Ectodermal cell (in vitro differentiated cells): ENCODE measurements around the gene LRRC14B. TPM values are rescaled to one million over a fixed set of nuclear protein-coding genes. Genes with fewer than 3 reads are reported as not detected.

Experiments used
- H3K27ac ChIP-seq: 2 replicates; pipeline ENCODE4 v1.7.0; 2013; ENCODE audit warnings: mild to moderate bottlenecking, low read depth, low read length; ENCODE audit not compliant: insufficient read depth, poor library complexity, severe bottlenecking
- H3K27me3 ChIP-seq: 2 replicates; pipeline ENCODE4 v1.7.0; 2013; ENCODE audit warnings: mild to moderate bottlenecking, low read length; ENCODE audit not compliant: insufficient read depth, control insufficient read depth, poor library complexity, severe bottlenecking
- H3K36me3 ChIP-seq: one replicate; pipeline ENCODE4 v1.7.0; 2013; ENCODE audit warnings: low read length; ENCODE audit not compliant: control insufficient read depth, insufficient read depth
- H3K4me1 ChIP-seq: one replicate; pipeline ENCODE4 v1.7.0; 2013; ENCODE audit warnings: low read length; ENCODE audit not compliant: control insufficient read depth, insufficient read depth
- H3K4me3 ChIP-seq: 2 replicates; pipeline ENCODE4 v1.7.0; 2013; ENCODE audit warnings: low read depth, low read length, control low read depth; ENCODE audit not compliant: insufficient read depth
- H3K9me3 ChIP-seq: 2 replicates; pipeline ENCODE4 v1.7.0; 2013; ENCODE audit warnings: mild to moderate bottlenecking, low read length, moderate library complexity; ENCODE audit not compliant: control insufficient read depth
- WGBS, 2 experiments: methylation state at CpG; one replicate each; pipeline ENCODE4 v1.1.7; 2013; ENCODE audit warnings: missing lambda C conversion rate in 2 of 2; 5-methylcytosine and 5-hydroxymethylcytosine counted together
- polyA plus RNA-seq, 4 experiments: library from polyadenylated mRNA; stranded (reverse); fragments of 50-300 nt; gene quantifications; one replicate each; pipeline ENCODE4 v1.2.3, GENCODE V29; 2013

LRRC14B gene
- polyA plus RNA-seq (2013, experiment 1 of 4): not detected
- polyA plus RNA-seq (2013, experiment 2 of 4): not detected
- polyA plus RNA-seq (2013, experiment 3 of 4): not detected
- polyA plus RNA-seq (2013, experiment 4 of 4): not detected

DNA sequence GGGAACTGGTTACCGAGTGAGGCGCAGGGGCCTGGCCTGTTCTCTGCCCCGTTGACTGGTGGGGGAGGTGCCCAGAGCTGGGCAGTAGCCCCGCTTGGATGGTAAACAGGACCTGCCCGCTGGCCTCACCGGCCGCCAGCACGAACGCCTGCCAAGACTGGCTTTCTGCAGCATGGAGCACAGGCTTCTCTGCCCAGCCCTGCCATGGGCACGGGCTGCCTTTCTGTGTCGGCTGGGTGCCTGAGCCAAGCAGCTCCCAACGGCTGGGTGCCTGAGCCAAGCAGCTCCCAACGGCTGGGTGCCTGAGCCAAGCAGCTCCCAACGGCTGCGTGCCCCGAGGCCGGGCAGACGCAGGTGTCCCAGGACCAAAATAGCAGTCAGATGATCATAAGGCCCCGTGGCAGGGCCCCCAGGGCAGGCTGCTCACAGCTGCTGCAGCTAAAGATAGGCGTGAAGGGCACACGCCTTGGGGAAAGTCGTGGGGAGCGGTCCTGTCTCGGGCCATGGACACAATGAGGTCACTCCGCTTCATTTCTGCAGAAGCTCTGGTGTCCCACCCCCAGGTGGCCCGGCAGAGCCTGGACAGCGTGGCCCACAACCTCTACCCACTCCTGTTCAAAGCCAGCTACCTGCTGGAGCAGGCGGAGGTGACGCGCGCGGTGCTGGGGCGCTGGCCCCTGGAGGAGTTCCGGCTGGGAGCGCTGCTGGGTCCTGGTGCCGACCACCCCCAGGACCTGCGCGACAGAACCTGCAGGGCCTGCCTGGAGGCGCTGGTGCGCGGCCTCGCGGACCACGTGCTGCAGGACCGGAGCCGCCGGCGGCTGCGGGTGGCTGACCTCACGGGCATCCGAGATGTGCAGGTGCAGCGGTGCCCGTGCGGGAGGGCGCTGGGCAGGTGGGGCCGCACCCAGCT, at the start of gene LRRC14B:
LRRC14B (plus strand) TSS at position 460 of the 913 bp plus-strand sequence; CDS start at position 504, 44 bp downstream.
- Histone ChIP-seq H3K4me3 (no peak within 1 kb of the TSS), H3K27ac (no peak within 1 kb of the TSS), H3K9me3 (no peaks in the 10 kb centered on the region), H3K36me3 (no peaks in the 10 kb centered on the region), H3K27me3 (no peaks in the 10 kb centered on the region), H3K4me1 (peaks cover 15% of the 10 kb centered on the region)
- 91 to 93% methylated on average over 56 of the region's 56 CpGs for WGBS, 2 experiments

DNA sequence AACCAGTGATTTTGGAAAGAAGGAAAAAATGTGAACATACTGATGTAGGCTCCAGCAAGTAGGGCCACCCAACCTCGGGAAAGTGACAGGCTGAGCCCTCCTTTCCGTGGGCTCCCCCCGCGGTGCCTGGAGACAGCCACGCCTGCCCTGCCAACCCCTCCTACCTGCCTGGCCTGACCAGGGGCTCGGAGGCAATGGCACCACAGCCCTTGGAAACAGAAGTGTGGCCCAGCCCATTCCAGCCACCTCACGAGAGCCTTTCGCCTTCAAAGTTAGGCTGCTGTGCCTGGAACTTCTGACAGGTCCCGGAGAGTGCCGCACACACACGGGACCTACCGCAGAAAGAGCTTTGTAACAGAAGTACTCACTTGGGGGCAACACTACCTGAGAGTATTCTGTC, 49.5 kb upstream of the LRRC14B start:
- H3K27ac ChIP-seq: no peak overlapping the region
- H3K4me3 ChIP-seq: no peak overlapping the region
- H3K4me1 ChIP-seq: no peaks in the 10 kb centered on the region
- H3K27me3 ChIP-seq: no peaks in the 10 kb centered on the region
- H3K9me3 ChIP-seq: no peaks in the 10 kb centered on the region
- peaks cover 55% of the 10 kb centered on the region for H3K36me3 ChIP-seq
- WGBS, 2 experiments: 93 to 95% methylated on average over 12 of the region's 12 CpGs

DNA sequence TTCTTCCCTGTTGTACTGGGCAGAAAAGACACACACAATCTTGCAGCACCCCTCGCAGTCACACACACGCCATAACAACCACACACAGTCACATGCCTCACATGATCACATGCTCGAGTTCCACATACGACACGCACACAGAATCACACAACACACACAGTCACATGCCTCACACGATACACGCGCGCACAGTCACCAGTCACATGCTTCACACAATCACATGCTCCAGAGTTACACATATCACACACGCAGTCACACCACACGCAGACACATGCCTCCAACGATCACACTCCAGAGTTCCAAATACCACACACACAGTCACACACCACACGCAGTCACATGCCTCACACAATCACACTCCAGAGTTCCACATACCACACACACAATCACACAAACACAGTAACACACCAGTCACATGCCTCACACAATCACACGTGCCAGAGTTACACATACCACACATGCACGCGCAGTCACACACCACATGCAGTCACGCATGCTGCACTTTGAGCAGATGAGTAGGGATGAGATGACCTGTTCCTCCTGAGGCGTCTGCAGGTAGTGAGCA, 49.0 kb upstream of the LRRC14B start:
- Histone ChIP-seq H3K36me3 (peaks cover 61% of the 10 kb centered on the region), H3K27ac (no peak overlapping the region), H3K4me3 (no peak overlapping the region), H3K27me3 (no peaks in the 10 kb centered on the region), H3K9me3 (no peaks in the 10 kb centered on the region), H3K4me1 (no peaks in the 10 kb centered on the region)
- WGBS, 2 experiments: 94% methylated on average over 18 of the region's 18 CpGs

DNA sequence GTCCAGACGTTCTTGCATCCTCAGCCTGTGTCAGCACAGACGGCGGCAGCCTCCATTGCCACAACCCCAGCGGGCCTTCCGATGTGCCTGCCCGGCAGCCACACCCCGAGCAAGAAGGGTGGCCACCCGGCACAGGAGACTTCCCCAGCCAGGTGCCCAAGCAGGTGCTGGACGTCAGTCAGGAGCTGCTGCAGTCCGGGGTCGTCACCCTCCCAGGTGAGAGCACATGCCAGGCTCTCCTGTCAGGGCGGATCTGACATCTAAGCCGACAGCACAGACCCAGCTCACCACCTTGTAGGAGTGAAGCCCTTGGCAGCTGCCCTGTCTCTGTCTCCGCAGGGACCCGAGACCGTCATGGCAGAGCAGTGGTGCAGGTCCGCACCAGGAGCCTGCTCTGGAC, 48.3 kb upstream of the LRRC14B start:
- 85 to 86% methylated on average over 17 of the region's 17 CpGs for WGBS, 2 experiments
- Histone ChIP-seq H3K4me3 (no peak overlapping the region), H3K36me3 (peaks cover 68% of the 10 kb centered on the region)

DNA sequence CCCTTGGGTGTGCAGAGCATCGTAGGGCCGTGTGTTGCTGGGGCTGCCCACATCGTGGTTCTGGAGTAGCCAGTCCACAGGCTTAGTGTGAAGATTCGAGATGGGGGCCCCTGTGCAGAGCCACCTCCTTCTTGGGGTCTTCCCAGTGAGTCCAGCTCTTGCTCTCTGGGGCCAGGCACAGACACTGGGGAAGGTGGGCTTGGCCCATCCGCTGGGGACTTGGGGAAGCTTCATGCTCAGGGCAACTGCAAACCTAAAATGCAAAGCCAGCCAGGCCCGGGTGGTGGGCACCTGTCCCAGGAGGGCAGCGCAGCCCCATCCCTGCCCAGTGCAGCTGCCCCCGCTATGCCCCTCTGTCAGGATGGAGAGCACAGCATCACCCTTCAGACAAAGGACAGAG, 46.4 kb upstream of the LRRC14B start:
- WGBS, 2 experiments: 95 to 96% methylated on average over 8 of the region's 8 CpGs
- H3K27ac ChIP-seq: no peak overlapping the region
- H3K9me3 ChIP-seq: peaks cover 7% of the 10 kb centered on the region
- H3K4me3 ChIP-seq: no peak overlapping the region
- peaks cover 68% of the 10 kb centered on the region for H3K36me3 ChIP-seq
- no peaks in the 10 kb centered on the region for H3K4me1 ChIP-seq
- H3K27me3 ChIP-seq: no peaks in the 10 kb centered on the region

More for the DNA sequence above, 48.3 kb upstream of the LRRC14B start:
- Histone ChIP-seq H3K4me1 (no peaks in the 10 kb centered on the region), H3K27ac (no peak overlapping the region), H3K9me3 (peaks cover 3% of the 10 kb centered on the region), H3K27me3 (no peaks in the 10 kb centered on the region)

DNA sequence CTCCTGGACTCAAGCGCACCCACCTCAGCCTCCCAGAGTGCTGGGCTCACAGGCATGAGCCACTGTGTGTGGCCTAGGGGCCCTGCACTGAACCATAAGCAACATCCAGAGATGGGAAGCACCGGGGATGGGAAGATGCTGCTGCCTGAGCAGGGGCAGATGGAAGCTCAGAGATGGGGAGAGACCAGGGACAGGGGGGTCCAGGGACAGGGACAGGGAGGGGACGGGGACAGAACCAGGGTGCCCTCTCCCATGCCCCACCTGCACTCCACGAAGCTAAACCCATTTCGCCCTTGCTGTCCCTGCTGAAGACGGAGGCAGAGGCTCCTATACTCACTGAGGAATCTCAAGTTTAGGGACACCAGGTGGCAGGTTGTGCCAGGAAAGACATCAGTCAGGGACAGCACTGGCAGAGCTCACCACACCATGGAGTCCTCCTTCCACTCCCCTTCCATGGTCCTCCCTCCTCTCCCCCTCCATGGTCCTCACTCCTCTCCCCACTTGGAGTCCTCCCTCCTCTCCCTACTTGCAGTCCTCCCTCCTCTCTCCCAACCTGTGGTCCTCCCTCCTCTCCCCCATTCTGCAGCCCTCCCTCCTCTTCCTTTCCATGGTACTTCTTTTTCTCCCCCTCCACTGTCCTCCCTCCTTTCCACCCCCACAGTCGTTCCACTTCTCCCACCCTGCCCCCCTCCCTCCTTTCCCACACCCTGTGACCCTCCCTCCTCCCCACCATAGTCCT, 45.5 kb upstream of the LRRC14B start:
- peaks cover 64% of the 10 kb centered on the region for H3K36me3 ChIP-seq
- H3K27ac ChIP-seq: no peak overlapping the region
- no peaks in the 10 kb centered on the region for H3K4me1 ChIP-seq
- WGBS, 2 experiments: 66 to 69% methylated on average over 7 of the region's 7 CpGs
- no peak overlapping the region for H3K4me3 ChIP-seq
- no peaks in the 10 kb centered on the region for H3K27me3 ChIP-seq
- peaks cover 7% of the 10 kb centered on the region for H3K9me3 ChIP-seq

DNA sequence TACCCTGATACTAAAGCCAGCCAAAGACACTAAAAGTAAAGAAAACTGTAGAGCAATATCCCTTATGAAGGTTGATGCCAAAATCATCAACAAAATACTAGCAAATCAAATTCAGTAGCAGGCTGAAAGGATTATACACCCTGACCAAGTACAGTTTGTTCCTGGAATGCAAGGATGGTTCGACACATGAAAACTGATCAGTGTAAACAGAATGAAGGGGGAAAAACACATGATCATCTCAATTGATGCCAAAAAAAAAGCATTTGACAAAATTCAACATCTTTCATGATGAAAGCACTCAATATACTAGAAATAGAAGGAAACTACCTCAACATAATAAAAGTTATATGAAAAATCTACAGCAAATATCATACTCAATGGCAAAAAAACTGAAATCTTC, 43.5 kb upstream of the LRRC14B start:
- H3K36me3 ChIP-seq: peaks cover 71% of the 10 kb centered on the region
- 87 to 92% methylated on average over 1 of the region's 1 CpG for WGBS, 2 experiments
- no peaks in the 10 kb centered on the region for H3K27me3 ChIP-seq
- H3K4me3 ChIP-seq: no peak overlapping the region
- peaks cover 7% of the 10 kb centered on the region for H3K9me3 ChIP-seq
- H3K4me1 ChIP-seq: no peaks in the 10 kb centered on the region
- H3K27ac ChIP-seq: no peak overlapping the region

DNA sequence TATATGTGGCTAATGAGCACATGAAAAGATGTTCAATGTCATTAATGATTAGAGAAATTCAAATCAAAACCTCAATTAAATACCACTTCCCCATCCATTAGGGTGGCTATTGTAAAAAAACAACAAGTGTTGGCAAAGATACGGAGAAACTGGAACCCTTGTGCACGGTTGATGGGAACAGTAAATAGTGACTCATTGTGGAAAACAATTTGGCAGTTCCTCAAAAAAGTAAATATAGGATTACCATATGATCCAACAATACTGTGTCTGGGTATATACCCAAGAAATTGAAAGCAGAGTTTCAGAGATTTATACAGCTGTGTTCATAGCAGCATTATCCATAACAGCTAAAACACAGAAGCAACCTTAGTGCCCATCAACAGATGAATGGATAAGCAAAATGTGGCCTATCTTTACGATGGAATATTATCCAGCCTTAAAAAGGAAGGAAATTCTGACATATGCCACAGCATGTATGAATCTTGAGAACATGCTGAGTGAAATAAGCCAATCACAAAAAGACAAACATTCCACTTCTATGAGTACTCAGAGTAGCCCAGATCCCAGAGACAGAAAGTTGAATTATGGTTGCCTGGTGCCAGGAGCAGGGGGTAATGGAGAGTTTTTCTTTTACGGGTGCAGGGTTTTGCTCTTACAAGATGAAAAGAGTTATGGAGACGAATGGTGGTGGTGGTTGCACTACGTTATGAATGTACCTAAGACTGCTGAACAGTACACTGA, 41.4 kb upstream of the LRRC14B start:
- Histone ChIP-seq H3K4me3 (no peak overlapping the region), H3K27me3 (no peaks in the 10 kb centered on the region), H3K36me3 (peaks cover 64% of the 10 kb centered on the region), H3K9me3 (peaks cover 7% of the 10 kb centered on the region), H3K4me1 (peaks cover 3% of the 10 kb centered on the region), H3K27ac (no peak overlapping the region)
- 94 to 98% methylated on average over 6 of the region's 6 CpGs for WGBS, 2 experiments

DNA sequence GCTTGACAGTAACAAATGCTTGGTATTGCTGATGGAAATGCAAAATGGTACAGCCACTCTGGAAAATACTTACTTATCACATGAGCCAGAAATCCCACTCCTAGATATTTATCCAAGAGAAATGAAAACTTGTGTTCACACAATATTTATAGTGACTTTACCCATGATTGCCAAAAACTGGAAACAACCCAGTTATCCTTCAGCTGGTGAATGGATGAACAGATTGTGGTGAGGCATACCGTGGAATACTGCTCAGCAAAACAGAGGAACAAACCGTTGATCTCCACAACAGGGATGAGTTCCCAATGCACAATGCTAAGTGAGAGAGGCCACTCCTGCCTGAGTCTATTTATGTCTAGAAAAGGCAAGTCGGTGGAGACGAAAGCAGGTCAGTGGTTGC, 40.5 kb upstream of the LRRC14B start:
- Histone ChIP-seq H3K27ac (no peak overlapping the region), H3K27me3 (no peaks in the 10 kb centered on the region), H3K4me1 (peaks cover 3% of the 10 kb centered on the region), H3K36me3 (peaks cover 64% of the 10 kb centered on the region), H3K9me3 (peaks cover 7% of the 10 kb centered on the region), H3K4me3 (no peak overlapping the region)
- WGBS, 2 experiments: 95 to 99% methylated on average over 4 of the region's 4 CpGs
